Measurements from ENCODE around the gene MRAP2.

DNA sequence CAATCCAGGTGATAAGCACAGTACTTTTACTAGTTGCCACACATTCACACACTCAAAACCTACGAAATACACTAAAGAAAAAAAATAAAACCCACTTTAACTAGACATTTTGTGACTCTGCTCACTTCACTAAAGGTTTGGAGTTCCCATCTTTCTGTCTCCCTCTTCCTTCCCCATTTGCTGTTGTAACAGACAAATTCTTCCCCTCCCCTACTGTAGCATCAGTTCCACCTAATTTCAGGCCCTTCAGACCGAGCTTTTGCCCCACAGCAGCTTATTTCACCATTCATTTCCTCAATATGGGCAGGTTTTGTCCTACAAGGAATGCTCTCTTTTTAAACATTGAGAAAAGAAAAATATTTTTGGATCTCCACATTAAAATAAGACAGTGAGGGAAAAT lies 31.3 kb upstream of the MRAP2 start:
- TF ChIP-seq, protein P1, sequence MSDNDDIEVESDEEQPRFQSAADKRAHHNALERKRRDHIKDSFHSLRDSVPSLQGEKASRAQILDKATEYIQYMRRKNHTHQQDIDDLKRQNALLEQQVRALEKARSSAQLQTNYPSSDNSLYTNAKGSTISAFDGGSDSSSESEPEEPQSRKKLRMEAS (IDR thresholded peaks at IDR 0.05; ENCODE audit: insufficient read depth, insufficient read length), result no peak
- TF ChIP-seq POLR2AphosphoS5 (IDR thresholded peaks at IDR 0.05; ENCODE audit: insufficient read depth, low read depth, low read length) (no peak), POLR2A (IDR thresholded peaks at IDR 0.05; ENCODE audit: low read depth, low read length) (no peak), CTCF (IDR thresholded peaks at IDR 0.05; ENCODE audit: extremely low read depth in 1 of 2, insufficient read depth in 1 of 2, low read depth in 1 of 2, low read length in 2 of 2) (no peak), EZH2 (IDR thresholded peaks at IDR 0.05; ENCODE audit: borderline replicate concordance, low read depth, low read length, severe bottlenecking) (no peak), FOS (IDR thresholded peaks at IDR 0.05; ENCODE audit: borderline replicate concordance, insufficient read depth, low read length) (no peak), JUN (IDR thresholded peaks at IDR 0.05; ENCODE audit: borderline replicate concordance, insufficient read depth, insufficient read length, low read depth) (no peak), GATA2 (IDR thresholded peaks at IDR 0.05; ENCODE audit: insufficient read depth, insufficient read length, low read depth, low read length) (no peak)
